GM21619 (cell line): Measurements from ENCODE around the gene SEMA3A.
A peak's percentile ranks its signal among the peaks of the same experiment; 100 is the strongest.

Experiments used
- ATAC-seq: cut with Tn5 transposase; IDR thresholded peaks from one replicate; pipeline ENCODE4 v1.9.1; 2021; ENCODE audit not compliant: unreplicated experiment

Gene SEMA3A

DNA sequence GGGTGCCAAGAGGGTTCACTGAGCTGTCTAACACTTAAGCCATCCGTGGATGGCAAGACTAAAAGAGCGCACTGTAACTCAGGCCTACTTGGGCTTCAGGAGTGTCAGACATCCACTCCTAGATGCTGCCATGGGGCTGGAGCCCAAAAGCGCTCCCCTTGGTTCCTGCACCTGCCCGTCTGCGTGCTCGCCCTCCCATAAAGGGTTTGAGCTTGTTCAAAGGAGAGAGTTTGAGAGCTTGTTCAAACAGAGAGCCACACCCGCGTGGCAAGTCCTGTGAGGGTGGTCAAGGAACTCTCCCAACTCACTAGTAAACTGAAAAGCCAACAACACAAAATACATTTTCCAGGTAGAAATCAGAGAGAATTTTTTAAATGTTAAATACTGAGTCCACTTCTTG is 256.7 kb downstream of the SEMA3A start:
- ATAC-seq: no peak

DNA sequence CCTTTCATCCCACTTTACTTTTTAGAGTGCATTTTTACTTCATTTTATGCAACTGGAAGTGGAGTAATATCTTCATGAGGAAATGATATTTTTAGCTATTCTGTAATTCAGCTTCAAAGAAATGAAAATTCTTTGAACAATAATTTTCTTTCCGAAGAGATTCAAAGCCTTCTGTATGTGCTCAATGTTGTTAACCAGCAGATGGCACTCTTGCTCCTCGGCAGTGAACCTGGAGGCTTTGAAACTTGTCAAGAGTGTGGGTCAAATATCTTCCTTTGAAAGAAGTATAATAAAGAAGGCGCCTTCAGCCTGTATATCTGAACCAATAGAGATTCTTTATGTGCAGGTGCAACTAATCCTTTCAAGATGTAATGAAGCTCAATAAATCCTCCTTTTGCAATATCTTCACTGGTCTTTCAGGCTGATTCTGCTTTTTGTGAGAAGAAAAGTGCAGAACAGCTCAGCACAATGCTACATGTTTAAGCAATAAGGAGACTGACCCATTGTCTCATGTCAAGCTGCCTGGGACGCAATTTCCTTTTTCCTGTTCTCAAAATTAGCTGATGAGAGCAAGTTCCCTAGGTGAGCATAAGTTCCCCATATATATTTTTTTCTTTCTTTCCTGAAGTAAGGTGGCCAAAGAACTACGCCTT is 258.4 kb downstream of the SEMA3A start:
- peak; percentile 76 for ATAC-seq

GRCh38 chr7:83934118-83934734 is 260.4 kb downstream of the SEMA3A start:
- ATAC-seq: no peak

GRCh38 chr7:83931968-83932367 is 262.6 kb downstream of the SEMA3A start:
- ATAC-seq: no peak

DNA sequence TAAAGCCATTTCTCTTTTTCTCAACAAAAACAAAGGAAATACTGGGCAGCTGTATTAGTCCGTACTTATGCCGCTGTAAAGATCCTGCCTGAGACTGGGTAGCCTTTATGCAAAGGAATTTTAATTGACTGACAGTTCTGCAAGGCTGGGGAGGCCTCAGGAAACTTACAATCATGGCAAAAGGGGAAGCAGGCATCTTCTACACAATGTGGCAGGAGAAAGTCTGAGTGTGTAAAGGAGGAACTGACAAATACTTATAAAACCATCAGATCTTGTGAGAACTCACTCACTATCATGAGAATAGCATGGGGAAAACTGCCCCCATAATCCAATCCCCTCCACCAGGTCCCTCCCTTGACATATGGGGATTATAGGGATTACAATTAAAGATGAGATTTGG is 264.3 kb downstream of the SEMA3A start:
- no peak for ATAC-seq

DNA sequence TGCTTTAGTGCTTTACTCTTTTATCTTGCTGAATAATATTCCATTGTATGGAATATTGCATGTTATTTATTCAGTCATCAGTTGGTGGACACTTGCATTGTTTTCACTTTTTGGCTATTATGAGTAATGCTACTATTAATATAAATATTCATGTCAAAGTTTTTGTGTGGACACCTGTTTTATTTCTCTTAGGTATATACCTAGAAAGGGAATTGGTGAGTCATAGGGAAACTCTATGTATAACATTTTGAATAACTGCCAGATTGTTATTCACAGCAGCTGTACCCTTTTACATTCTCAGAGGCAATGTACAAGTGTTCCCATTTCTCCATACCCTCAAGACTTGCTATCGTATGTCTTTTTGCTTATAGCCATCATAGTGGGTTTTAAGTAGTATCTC is 268.7 kb downstream of the SEMA3A start:
- ATAC-seq: no peak

- no peak for ATAC-seq
Observed at GRCh38 chr7:83921941-83922607, 272.5 kb downstream of the SEMA3A start.

- no peak for ATAC-seq
Observed at GRCh38 chr7:83921271-83921940, 273.2 kb downstream of the SEMA3A start.

- ATAC-seq: no peak
Observed at GRCh38 chr7:83918142-83918541, 276.4 kb downstream of the SEMA3A start.

DNA sequence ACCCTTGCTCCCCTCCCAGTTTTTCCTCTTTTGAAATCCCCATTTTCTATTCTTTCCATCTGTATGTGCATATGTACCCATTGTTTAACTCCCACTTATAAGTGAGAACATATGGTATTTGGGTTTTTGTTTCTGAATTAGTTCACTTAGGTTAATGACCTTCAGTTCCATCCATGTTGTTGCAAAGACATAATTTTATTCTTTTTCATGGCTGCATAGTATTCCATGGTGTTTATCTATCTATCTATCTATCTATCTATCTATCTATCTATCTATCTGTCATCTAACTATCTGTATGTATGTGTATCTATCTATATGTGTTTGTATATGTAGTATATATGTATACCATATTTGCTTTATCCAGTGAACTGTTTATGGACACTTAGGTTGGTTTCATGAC is 281.4 kb downstream of the SEMA3A start:
- ATAC-seq: no peak

DNA sequence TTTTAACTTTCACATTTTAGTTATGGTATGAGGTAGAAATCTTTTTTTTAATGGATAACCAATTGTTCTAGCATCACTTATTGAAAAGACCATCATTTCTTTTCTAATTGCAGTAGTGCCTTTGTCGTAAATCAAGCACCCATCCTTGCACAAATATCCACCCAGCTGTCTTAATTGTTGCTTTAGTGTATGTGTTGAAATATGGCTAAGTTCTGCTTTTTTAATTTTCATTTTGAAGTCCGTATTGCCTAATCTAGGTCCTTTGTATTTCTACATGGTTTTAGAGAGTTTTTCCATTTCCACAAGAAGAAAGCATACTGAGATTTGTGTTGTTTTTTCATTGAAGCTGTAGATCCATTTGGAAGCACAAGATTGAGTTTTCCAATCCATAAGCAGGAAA is 286.1 kb downstream of the SEMA3A start:
- no peak for ATAC-seq
